ENCODE measurements around the gene SUSD5.
"Not testable (repeated sequence)": the region's sequence is repeated elsewhere in the genome, so short reads cannot be mapped to it uniquely, and the experiment has no call there.

DNA sequence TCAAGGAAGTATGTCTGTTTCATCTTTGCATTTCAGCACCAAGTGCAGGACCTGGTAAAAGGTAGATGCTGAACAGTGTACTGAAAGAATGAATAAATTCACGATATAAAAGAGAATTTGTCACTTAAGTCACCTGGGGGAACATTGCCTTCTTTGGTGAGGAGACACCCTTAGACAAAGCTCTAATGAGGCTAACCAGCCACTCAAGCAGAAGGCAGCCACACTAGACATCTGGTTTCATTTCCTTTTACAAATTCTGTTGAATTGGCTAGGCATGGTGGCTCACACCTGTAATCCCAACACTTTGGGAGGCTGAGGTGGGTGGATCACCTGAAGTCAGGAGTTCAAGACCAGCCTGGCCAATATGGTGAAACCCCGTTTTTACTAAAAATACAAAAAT, 111.8 kb downstream of the SUSD5 start:
- TF ChIP-seq, protein P1, sequence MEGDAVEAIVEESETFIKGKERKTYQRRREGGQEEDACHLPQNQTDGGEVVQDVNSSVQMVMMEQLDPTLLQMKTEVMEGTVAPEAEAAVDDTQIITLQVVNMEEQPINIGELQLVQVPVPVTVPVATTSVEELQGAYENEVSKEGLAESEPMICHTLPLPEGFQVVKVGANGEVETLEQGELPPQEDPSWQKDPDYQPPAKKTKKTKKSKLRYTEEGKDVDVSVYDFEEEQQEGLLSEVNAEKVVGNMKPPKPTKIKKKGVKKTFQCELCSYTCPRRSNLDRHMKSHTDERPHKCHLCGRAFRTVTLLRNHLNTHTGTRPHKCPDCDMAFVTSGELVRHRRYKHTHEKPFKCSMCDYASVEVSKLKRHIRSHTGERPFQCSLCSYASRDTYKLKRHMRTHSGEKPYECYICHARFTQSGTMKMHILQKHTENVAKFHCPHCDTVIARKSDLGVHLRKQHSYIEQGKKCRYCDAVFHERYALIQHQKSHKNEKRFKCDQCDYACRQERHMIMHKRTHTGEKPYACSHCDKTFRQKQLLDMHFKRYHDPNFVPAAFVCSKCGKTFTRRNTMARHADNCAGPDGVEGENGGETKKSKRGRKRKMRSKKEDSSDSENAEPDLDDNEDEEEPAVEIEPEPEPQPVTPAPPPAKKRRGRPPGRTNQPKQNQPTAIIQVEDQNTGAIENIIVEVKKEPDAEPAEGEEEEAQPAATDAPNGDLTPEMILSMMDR (IDR thresholded peaks at IDR 0.05): not testable (repeated sequence)
- not testable (repeated sequence) for TF ChIP-seq POLR2A (IDR thresholded peaks at IDR 0.05)
